Activated T-cell treated with anti-CD3 and anti-CD28 coated beads, Interleukin-2, amount 50 U/mL, for 1 hour (primary cell): ENCODE results near the gene STXBP1.
A peak's percentile ranks its signal among the peaks of the same experiment; 100 is the strongest.

Experiments used
- DNase-seq: peaks from one replicate; pipeline ENCODE4 v3.0.0-alpha.2; 2020

STXBP1 gene

DNA sequence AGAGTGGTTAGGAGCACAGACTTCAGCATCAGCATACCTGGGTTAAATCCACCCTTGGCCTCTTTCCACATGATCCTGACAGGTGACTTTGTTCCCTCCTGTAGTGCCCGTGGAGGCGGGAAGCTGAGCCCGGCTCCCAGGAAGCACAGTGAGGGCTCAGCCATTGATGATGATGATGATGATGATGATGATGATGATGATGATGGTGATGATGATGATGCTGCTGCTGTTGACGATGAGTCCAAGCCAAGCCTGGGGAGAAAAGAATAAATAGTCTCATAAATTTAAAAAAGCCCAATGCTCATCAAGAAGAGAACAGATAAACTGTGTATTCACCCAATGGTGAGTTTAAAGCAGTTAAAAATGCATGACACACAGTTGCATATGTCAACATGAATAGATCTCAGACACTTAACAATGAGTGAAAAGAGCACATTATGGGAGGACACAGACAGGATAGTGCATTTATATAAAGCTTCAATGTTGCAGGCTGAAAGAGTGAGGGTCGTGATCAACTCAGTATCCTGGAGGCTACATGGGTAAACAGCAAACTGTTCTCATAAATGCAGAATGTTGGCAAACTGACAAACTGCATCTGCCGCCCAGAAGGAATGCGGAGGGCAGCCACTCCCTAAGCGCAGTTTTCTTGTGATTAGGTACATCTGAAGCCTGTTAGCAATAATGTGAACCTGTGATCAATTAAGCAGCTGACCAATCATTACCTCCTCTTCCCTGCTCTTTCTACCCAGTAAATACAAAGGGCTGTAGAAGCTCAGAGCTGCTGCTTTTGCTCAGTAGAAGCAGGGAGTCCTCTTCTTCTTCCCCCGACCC is 83.0 kb downstream of the STXBP1 start:
- DNase-seq, result no peak

DNA sequence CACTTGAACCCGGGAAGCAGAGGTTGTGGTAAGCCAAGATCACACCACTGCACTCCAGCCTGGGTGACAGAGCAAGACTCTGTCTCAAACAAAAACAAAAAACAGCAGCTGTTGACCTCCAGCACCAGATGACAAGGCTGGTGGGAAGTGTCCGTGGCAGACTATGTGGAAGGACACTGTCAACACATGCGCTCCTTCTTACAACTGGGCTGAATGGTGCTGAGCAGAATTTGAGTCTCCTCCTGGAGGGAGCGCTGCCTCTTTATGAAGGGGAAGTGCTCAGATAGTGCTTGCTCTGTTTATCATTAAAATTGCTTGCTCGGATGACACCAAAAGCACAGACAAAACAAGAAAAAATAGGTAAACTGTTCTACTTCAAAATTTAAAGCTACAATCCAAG is 85.5 kb downstream of the STXBP1 start:
- DNase-seq, result no peak

GRCh38 chr9:127698386-127698785 is 86.3 kb downstream of the STXBP1 start:
- no peak for DNase-seq

GRCh38 chr9:127698985-127699670 is 87.1 kb downstream of the STXBP1 start:
- DNase-seq, result peak; percentile 78

DNA sequence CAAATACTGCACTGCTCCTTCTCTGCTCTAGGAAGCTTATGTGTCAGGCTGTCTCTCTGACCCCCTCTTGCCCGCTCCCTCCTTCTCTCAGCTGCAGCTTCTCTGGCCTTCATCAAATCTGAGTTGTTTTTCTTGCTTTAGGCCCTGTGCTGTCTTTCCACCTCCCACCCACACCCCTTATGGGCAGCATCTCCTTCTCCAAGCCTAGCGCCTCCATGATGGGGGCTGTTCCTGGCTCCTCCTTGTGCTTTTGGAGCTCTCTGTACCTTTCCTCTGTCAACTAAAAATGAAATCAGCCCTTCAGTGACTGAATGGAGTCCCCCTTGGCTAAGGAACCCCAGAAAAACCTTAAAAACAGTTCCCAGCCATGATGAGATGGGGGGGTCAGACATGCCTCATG is 88.1 kb downstream of the STXBP1 start:
- no peak for DNase-seq

GRCh38 chr9:127700594-127701255 is 88.6 kb downstream of the STXBP1 start:
- no peak for DNase-seq

DNA sequence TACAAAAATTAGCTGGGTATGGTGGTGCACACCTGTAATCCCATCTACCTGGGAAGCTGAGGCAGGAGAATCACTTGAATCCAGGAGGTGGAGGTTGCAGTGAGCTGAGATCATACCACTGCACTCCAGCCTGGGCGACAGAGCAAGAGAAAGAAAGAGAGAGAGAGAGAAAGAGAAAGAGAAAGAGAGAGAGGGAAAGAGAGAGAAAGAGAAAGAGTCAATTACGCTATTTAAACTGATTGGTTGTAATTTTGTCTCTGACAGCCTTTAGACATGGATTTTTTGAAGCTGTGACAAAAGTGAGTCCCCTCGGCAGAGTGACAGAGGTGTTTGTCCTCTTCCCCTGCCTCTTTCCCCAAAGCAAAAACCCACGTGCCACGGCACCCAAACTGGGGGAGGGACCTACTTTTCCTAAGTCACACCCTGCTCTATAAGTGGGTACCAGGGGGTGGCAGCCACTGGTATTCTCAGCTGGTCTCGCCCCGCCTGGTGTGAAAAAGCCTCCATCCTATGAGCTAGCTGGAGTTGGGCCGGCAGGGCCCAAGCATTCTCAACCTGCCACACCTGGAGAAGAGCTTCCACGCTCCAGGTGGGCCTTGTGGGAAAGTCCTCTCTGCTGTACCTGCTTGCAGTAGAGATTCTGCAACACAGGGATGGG is 91.3 kb downstream of the STXBP1 start:
- DNase-seq, result no peak

DNA sequence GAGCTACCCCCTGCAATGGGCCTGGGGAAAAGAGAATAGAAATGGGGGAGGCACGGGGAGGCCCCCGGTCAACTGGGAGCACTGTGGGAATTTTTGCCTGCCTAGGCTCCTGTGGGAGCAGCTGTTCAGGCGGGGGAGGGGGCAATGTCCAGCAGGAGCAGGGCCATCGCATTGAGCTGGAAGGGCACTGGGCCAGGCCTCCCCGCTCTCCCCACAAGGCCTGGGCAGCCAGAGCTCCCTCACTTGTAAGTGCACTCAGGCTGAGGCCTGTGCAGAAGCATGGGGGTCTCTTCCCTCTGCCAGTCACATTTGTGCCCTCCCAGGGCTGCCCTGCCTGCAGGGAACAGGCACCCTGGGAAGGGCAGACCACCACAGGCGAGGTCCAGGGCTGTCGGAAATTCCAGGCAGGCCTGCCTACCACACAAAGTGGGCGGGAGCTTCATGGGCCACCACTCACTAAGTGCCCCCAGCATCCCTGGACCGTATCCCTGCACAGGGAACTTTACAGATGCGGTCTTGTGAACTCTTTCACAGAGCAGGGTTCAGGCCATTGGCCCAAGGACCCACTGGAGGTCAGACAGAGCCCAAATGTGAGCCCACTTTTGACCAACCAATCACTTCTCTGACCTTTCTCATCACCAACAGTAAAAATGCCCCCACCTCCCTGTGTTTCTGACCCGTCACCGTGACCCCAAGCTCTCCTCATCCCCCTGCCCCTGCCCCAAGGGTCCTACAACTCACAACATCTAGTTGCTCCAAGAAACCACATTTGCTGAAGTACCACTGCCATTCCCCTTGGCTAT is 93.7 kb downstream of the STXBP1 start:
- no peak for DNase-seq

- no peak for DNase-seq
Measured at GRCh38 chr9:127706836-127707241, 94.8 kb downstream of the STXBP1 start, which contains the start of gene CFAP157. TSS of gene CFAP157 (plus strand) at chr9:127706988. CDS start at chr9:127707032, 44 bp downstream.

DNA sequence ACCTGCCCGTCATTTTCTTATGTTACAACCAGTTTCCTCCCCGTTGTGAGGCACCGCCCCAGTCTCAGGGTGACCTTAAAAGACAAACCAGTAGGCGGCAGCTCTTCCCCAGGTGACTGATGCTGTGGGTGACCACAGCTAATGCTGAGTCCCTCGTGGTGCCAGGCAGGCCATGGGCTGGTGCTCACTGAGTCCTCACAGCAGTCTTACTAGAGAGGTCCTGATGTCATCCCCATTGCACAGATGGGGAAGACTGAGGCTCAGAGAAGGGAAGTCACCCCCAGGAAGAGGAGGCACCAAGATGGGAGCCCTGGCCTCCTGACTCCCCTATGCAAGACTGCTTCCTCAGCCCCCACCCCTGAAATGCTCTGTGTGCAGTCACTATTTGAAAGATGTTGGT is 95.7 kb downstream of the STXBP1 start:
- DNase-seq, result peak; percentile 34

DNA sequence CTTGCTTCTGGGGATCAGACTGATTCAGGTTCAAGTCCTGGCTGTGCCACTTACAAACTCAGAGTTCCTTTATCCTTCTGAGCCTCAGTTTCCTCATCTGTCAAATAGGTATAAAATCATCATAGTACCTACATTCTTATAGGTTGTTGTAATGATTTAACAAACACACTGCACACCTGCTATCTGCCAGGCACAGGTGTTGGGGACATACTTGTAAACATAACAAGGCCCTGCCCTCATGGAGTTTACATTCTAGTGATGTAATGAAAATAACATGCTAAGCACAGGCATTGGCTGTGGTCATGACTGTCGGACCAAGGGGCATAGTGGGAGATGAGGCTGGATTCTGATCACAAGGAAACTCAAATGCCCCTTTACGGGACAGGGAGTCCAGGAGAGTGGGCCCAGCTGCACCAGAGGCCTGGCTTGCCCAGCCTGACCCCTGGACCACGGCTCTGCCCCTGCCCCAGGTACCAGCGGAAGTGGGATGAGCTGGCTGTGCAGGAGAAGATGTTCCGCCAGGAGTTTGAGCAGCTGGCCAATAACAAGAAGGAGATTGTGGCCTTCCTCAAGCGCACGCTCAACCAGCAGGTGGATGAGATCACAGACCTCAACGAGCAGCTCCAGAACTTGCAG is 97.0 kb downstream of the STXBP1 start:
- no peak for DNase-seq

- no peak for DNase-seq
Measured at GRCh38 chr9:127710204-127710783, 98.2 kb downstream of the STXBP1 start.

DNA sequence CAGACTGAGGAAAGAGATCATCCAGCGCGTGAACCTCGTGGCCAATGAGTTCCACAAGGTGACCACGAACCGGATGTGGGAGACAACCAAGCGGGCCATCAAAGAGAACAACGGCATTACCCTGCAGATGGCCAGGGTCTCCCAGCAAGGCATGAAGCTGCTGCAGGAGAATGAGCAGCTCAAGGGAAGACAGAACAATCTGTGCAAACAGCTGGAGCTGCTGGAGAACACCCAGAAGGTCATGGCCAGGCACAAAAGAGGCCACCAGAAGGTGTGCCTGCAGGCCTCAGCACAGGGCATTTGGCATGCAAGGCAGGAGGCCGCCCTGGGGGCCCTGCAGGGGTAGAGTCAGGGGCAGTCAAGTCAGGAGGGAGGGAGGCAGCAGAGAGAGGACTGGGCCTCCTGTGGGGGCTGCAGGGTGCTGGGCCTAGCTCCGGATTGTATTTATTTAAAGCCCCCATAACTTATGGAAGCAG is 99.2 kb downstream of the STXBP1 start:
- DNase-seq, result no peak

GRCh38 chr9:127711831-127712274 is 99.8 kb downstream of the STXBP1 start:
- DNase-seq, result no peak

- DNase-seq, result no peak
Measured at GRCh38 chr9:127712371-127712770, 100.3 kb downstream of the STXBP1 start.

GRCh38 chr9:127712867-127713266 is 100.8 kb downstream of the STXBP1 start:
- no peak for DNase-seq

DNA sequence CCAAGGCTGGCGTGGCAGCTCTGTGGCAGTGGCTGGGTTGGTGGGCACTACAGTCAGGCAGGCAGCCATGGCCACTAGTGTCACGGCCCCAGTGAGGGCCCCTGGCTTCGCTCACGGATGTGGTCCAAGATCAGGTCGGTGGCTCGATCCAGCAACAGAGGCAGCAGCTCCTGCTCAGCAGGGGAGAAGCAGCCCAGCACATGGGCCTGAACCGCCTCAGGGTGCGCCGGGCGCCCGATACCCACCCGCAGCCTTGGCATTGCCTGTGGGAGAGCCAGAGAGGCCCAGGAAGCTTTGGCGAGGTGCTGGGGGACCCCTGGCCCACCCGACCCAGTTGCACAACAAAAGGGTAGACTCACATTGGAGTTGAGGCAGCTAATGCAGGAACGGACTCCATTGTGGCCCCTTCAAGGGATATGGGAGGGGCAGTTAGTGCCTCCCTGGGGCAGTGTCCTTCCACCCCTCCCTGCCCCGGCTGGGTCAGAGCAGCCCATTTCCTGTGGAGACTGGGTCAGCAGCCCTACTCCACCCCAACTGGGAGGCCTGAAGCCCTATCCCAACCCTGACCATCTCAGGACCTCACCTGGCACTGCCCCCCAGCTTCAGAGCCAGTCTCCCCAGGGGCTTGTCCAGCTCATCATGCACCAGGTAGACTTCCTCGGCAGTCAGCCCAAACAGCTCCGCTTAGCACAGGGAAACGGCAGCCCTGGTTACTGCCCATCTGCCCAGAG is 102.1 kb downstream of the STXBP1 start:
- no peak for DNase-seq

- DNase-seq, result no peak
Measured at GRCh38 chr9:127714951-127715469, 102.9 kb downstream of the STXBP1 start.

GRCh38 chr9:127715470-127716337 is 103.6 kb downstream of the STXBP1 start, which contains the start of the genes PTRH1 and TTC16:
TSS of gene PTRH1 (minus strand) at chr9:127715663. CDS start at chr9:127715639, 24 bp downstream.
TSS of gene TTC16 (plus strand) at chr9:127716079. CDS start at chr9:127716146, 67 bp downstream.
- peak; percentile 97 for DNase-seq
